GM20000 (cell line): Measurements from ENCODE around the gene SPSB1.

ENCODE experiments used
- DNase-seq: peaks from one replicate; pipeline ENCODE4 v3.0.0; 2012; ENCODE audit warnings: low spot score
- CTCF ChIP-seq: IDR thresholded peaks from 2 replicates; pipeline ENCODE4 v1.5.1; 2012; ENCODE audit warnings: mild to moderate bottlenecking, control low read depth; ENCODE audit errors: extremely low read depth, missing control alignments

SPSB1 gene

GRCh38 chr1:9306006-9306405 lies 13.3 kb downstream of the SPSB1 start:
- no peak for TF ChIP-seq CTCF

GRCh38 chr1:9307303-9307702 lies 14.6 kb downstream of the SPSB1 start:
- no peak for TF ChIP-seq CTCF

More at GRCh38 chr1:9306006-9306405, 13.3 kb downstream of the SPSB1 start:
- DNase-seq: no peak

GRCh38 chr1:9308236-9308785 lies 15.6 kb downstream of the SPSB1 start:
- DNase-seq: no peak
- no peak for TF ChIP-seq CTCF

More at GRCh38 chr1:9307303-9307702, 14.6 kb downstream of the SPSB1 start:
- no peak for DNase-seq

GRCh38 chr1:9309080-9309479 lies 16.4 kb downstream of the SPSB1 start:
- DNase-seq: no peak
- no peak for TF ChIP-seq CTCF

GRCh38 chr1:9309991-9310390 lies 17.3 kb downstream of the SPSB1 start:
- DNase-seq: no peak
- TF ChIP-seq CTCF: no peak

GRCh38 chr1:9311029-9311428 lies 18.3 kb downstream of the SPSB1 start:
- no peak for TF ChIP-seq CTCF
- no peak for DNase-seq

GRCh38 chr1:9311479-9311878 lies 18.8 kb downstream of the SPSB1 start:
- no peak for TF ChIP-seq CTCF
- DNase-seq: no peak
